ENCODE measurements around the gene COMMD8. TPM values are rescaled to one million over a fixed set of nuclear protein-coding genes. Genes with fewer than 3 reads are reported as not detected.

COMMD8 gene
- total RNA-seq, 2 experiments from 2014 or later: 4.4 to 5.4 TPM

DNA sequence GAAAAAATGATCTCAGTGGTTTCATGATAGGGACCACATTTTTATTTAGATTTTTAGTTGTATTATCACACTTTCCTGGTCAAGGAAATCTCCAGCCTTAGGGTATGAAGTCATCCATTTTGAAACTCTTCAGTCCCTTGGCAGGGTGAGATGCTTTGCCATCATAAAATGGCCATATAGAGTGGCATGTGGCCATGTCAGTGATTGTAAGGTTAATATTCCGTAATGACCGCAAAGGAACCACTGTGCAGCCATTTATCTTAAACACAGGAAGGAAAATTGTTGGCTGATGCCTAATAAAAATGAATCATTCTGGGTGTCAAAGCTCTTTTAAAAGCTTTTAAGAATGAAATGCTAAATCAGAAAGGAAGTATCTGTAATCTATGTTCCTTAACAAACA, 35.6 kb downstream of the COMMD8 start:
- TF ChIP-seq, protein P1, sequence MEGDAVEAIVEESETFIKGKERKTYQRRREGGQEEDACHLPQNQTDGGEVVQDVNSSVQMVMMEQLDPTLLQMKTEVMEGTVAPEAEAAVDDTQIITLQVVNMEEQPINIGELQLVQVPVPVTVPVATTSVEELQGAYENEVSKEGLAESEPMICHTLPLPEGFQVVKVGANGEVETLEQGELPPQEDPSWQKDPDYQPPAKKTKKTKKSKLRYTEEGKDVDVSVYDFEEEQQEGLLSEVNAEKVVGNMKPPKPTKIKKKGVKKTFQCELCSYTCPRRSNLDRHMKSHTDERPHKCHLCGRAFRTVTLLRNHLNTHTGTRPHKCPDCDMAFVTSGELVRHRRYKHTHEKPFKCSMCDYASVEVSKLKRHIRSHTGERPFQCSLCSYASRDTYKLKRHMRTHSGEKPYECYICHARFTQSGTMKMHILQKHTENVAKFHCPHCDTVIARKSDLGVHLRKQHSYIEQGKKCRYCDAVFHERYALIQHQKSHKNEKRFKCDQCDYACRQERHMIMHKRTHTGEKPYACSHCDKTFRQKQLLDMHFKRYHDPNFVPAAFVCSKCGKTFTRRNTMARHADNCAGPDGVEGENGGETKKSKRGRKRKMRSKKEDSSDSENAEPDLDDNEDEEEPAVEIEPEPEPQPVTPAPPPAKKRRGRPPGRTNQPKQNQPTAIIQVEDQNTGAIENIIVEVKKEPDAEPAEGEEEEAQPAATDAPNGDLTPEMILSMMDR (IDR thresholded peaks at IDR 0.05): no peak
- Mint-ChIP-seq H3K4me3 (no peak overlapping the region), H3K27ac (no peak overlapping the region), H3K9me3 (no peaks in the 10 kb centered on the region), H3K27me3 (no peaks in the 10 kb centered on the region), H3K4me1 (ENCODE audit: low read depth) (no peaks in the 10 kb centered on the region), H3K36me3 (ENCODE audit: low read depth) (no peaks in the 10 kb centered on the region)
- DNase-seq: no peak
- CTCF ChIA-PET: interaction anchor here (1.0 kb wide), 1 partner anchor 13 kb away, joined by 3 read pairs; no protein-coding TSS in a partner anchor
- H3K36me3 ChIP-seq (ENCODE audit: insufficient read depth, low read length): no peaks in the 10 kb centered on the region
- POLR2A ChIA-PET: no interaction called here
- no peaks in the 10 kb centered on the region for H3K27me3 ChIP-seq (ENCODE audit: control insufficient read depth in 1 of 2, insufficient read depth in 2 of 2, low read length in 2 of 2)
- H3K4me3 ChIP-seq (ENCODE audit: low read length): no peak overlapping the region
- H3K4me1 ChIP-seq (ENCODE audit: insufficient read depth, low read length): no peaks in the 10 kb centered on the region
- H3K27ac ChIP-seq (ENCODE audit: low read depth in 1 of 2, low read length in 2 of 2): no peak overlapping the region
- no peak for ATAC-seq (ENCODE audit: poor library complexity)
- peaks cover 0 to 3% of the 10 kb centered on the region in 2 experiments for H3K9me3 ChIP-seq (ENCODE audit: control insufficient read depth in 1 of 2, insufficient read depth in 1 of 2, low read length in 2 of 2)
- intact Hi-C loops (cut with DNase I, micrococcal nuclease): no loop called here

DNA sequence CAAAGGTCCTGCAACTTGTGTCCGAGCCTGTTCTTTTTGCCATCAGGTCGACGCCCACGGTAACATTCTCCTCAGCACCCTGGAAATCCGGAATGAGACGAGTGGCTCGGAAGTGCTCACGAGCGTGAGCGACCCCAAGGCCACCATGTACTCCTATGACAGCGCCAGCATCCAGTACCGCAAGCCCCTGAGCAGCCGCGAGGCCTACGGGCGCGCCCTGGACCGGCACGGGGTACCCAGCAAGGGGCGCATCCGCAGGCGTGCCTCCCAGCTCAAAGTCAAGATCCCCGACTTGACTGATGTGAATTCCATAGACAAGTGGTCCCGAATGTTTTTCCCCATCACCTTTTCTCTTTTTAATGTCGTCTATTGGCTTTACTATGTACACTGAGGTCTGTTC, 37.9 kb downstream of the COMMD8 start:
- H3K27me3 Mint-ChIP-seq: no peaks in the 10 kb centered on the region
- DNase-seq (no peak), ATAC-seq (ENCODE audit: poor library complexity) (no peak)
- H3K27ac Mint-ChIP-seq: no peak overlapping the region
- ChIA-PET POLR2A (no interaction called here), CTCF (no interaction called here)
- H3K36me3 Mint-ChIP-seq (ENCODE audit: low read depth): no peaks in the 10 kb centered on the region
- Histone ChIP-seq H3K4me1 (ENCODE audit: insufficient read depth, low read length) (no peaks in the 10 kb centered on the region), H3K27me3 (ENCODE audit: control insufficient read depth in 1 of 2, insufficient read depth in 2 of 2, low read length in 2 of 2) (peaks cover 0 to 4% of the 10 kb centered on the region in 2 experiments), H3K27ac (ENCODE audit: low read depth in 1 of 2, low read length in 2 of 2) (no peak overlapping the region), H3K36me3 (ENCODE audit: insufficient read depth, low read length) (no peaks in the 10 kb centered on the region), H3K9me3 (ENCODE audit: control insufficient read depth in 1 of 2, insufficient read depth in 1 of 2, low read length in 2 of 2) (peaks cover 0 to 3% of the 10 kb centered on the region in 2 experiments), H3K4me3 (ENCODE audit: low read length) (no peak overlapping the region)
- H3K4me1 Mint-ChIP-seq (ENCODE audit: low read depth): no peaks in the 10 kb centered on the region
- TF ChIP-seq, protein P1 (IDR thresholded peaks at IDR 0.05): no peak
- intact Hi-C loops (cut with DNase I, micrococcal nuclease): no loop called here
- H3K4me3 Mint-ChIP-seq: no peak overlapping the region
- H3K9me3 Mint-ChIP-seq: no peaks in the 10 kb centered on the region

GRCh38 chr4:47419296-47419695, 44.2 kb downstream of the COMMD8 start:
- peaks cover 3 to 4% of the 10 kb centered on the region in 2 experiments for H3K27me3 ChIP-seq (ENCODE audit: control insufficient read depth in 1 of 2, insufficient read depth in 2 of 2, low read length in 2 of 2)
- intact Hi-C loops (cut with DNase I, micrococcal nuclease): no loop called here
- TF ChIP-seq, protein P1 (IDR thresholded peaks at IDR 0.05): no peak
- DNase-seq (no peak), ATAC-seq (ENCODE audit: poor library complexity) (no peak)
- Mint-ChIP-seq H3K36me3 (ENCODE audit: low read depth) (no peaks in the 10 kb centered on the region), H3K27ac (no peak overlapping the region), H3K9me3 (no peaks in the 10 kb centered on the region), H3K27me3 (peaks cover 6% of the 10 kb centered on the region), H3K4me1 (ENCODE audit: low read depth) (no peaks in the 10 kb centered on the region), H3K4me3 (no peak overlapping the region)
- H3K4me1 ChIP-seq (ENCODE audit: insufficient read depth, low read length): no peaks in the 10 kb centered on the region
- no peaks in the 10 kb centered on the region for H3K36me3 ChIP-seq (ENCODE audit: insufficient read depth, low read length)
- ChIA-PET CTCF (no interaction called here), POLR2A (no interaction called here)
- H3K9me3 ChIP-seq (ENCODE audit: control insufficient read depth in 1 of 2, insufficient read depth in 1 of 2, low read length in 2 of 2): no peaks in the 10 kb centered on the region
- H3K27ac ChIP-seq (ENCODE audit: low read depth in 1 of 2, low read length in 2 of 2): no peak overlapping the region
- H3K4me3 ChIP-seq (ENCODE audit: low read length): no peak overlapping the region
